K562 (cell line): Measurements from ENCODE around the gene EN1. TPM values are rescaled to one million over a fixed set of nuclear protein-coding genes. Genes with fewer than 3 reads are reported as not detected.

Source experiments
- CBX3 ChIP-seq, 2 experiments: IDR thresholded peaks; 1 replicate in 1 of 2; 2 replicates in 1 of 2; pipeline ENCODE4 v1.6.1; 2012; ENCODE audit warnings: inconsistent platforms in 2 of 2, low read length in 2 of 2, borderline replicate concordance in 1 of 2, control low read depth in 1 of 2
- CTCF ChIP-seq, 3 experiments: IDR thresholded peaks in 2 of 3; conservative IDR thresholded peaks in 1 of 3; 2 replicates each; pipeline ENCODE4 v1.5.1; 2011 to 2012; ENCODE audit warnings: low read length in 3 of 3, mild to moderate bottlenecking in 3 of 3, control low read depth in 2 of 3, improper control_type of control experiment in 1 of 3, inconsistent platforms in 1 of 3, low read depth in 1 of 3, mixed read lengths in 1 of 3, moderate library complexity in 1 of 3; ENCODE audit not compliant: insufficient read depth in 2 of 3
- E2F6 ChIP-seq, 2 experiments: IDR thresholded peaks; 2 replicates each; pipeline ENCODE4 v1.6.1; 2011; ENCODE audit warnings: borderline replicate concordance in 1 of 2, control low read depth in 1 of 2, low read depth in 1 of 2, low read length in 1 of 2, mild to moderate bottlenecking in 1 of 2, mixed read lengths in 1 of 2, moderate library complexity in 1 of 2; ENCODE audit not compliant: insufficient read depth in 1 of 2, insufficient read length in 1 of 2, poor library complexity in 1 of 2, severe bottlenecking in 1 of 2; ENCODE audit errors: extremely low read depth in 1 of 2
- ELF1 ChIP-seq: fragments of 200-800 bp; sonication (Bioruptor generic); IDR thresholded peaks from 2 replicates; pipeline ENCODE4 v1.6.1; 2016; ENCODE audit warnings: missing genetic modification characterization, missing compliant biosample characterization
- FOXA3 ChIP-seq, 2 experiments: fragments of 450-650 bp in 1 of 2; sonication (generic) in 1 of 2; formaldehyde crosslinking; IDR thresholded peaks in 1 of 2; conservative IDR thresholded peaks in 1 of 2; 2 replicates each; pipeline versions ENCODE4 v1.4.0 to v1.8.0; 2020 to 2022; ENCODE audit warnings: mild to moderate bottlenecking in 2 of 2, missing genetic modification reagents in 1 of 2
- HLTF ChIP-seq: fragments of 450-650 bp; IDR thresholded peaks from 2 replicates; pipeline ENCODE4 v1.6.1; 2016
- HNRNPUL1 ChIP-seq: fragments of 200-400 bp; formaldehyde crosslinking; IDR thresholded peaks from 2 replicates; pipeline ENCODE4 v1.6.1; 2017; ENCODE audit warnings: low read length
- KAT8 ChIP-seq: fragments of 450-650 bp; IDR thresholded peaks from 2 replicates; pipeline ENCODE4 v1.6.1; 2016; ENCODE audit warnings: low read depth, mild to moderate bottlenecking
- MXI1 ChIP-seq: IDR thresholded peaks from 2 replicates; pipeline ENCODE4 v1.6.1; 2011; ENCODE audit warnings: low read depth, mild to moderate bottlenecking, improper control_type of control experiment, low read length
- OTX1 ChIP-seq: fragments of 450-650 bp; formaldehyde crosslinking; IDR thresholded peaks from 2 replicates; pipeline ENCODE4 v1.4.0; 2022; ENCODE audit warnings: mild to moderate bottlenecking
- PTBP1 ChIP-seq: fragments of 200-400 bp; formaldehyde crosslinking; IDR thresholded peaks from 2 replicates; pipeline ENCODE4 v1.6.1; 2017; ENCODE audit warnings: low read depth, low read length
- RFX5 ChIP-seq: IDR thresholded peaks from 2 replicates; pipeline ENCODE4 v1.6.1; 2011; ENCODE audit warnings: low read depth, mild to moderate bottlenecking, improper control_type of control experiment, low read length
- RFX7 ChIP-seq: fragments of 250-450 bp; sonication (Bioruptor Pico); IDR thresholded peaks from 2 replicates; pipeline ENCODE4 v1.5.1; 2021; ENCODE audit warnings: mild to moderate bottlenecking
- SRF ChIP-seq, 2 experiments: fragments of 250-450, 450-650 bp in 1 of 2; sonication (Bioruptor Pico) in 1 of 2; sonication (generic) in 1 of 2; formaldehyde crosslinking; IDR thresholded peaks; 2 replicates each; pipeline versions ENCODE4 v1.5.0 to v1.5.1; 2020 to 2022; ENCODE audit warnings: mild to moderate bottlenecking in 1 of 2, missing genetic modification reagents in 1 of 2
- TARDBP ChIP-seq: fragments of 450-650 bp; IDR thresholded peaks from 2 replicates; pipeline ENCODE4 v1.6.1; 2016
- TCF3 ChIP-seq: sonication (generic); formaldehyde crosslinking; IDR thresholded peaks from 2 replicates; pipeline ENCODE4 v1.4.0; 2020; ENCODE audit warnings: mild to moderate bottlenecking, missing genetic modification reagents
- XRCC3 ChIP-seq: fragments of 450-650 bp; IDR thresholded peaks from 2 replicates; pipeline ENCODE4 v1.6.1; 2017; ENCODE audit warnings: mild to moderate bottlenecking, moderate library complexity
- ZNF133 ChIP-seq: fragments of 250-450 bp; sonication (Bioruptor Pico); IDR thresholded peaks from 2 replicates; pipeline ENCODE4 v1.4.0; 2020; ENCODE audit warnings: mild to moderate bottlenecking
- ZNF134 ChIP-seq: fragments of 250-450 bp; sonication (Bioruptor Pico); conservative IDR thresholded peaks from 2 replicates; pipeline ENCODE4 v1.4.0; 2020
- ZNF24 ChIP-seq: fragments of 450-650 bp; IDR thresholded peaks from 2 replicates; pipeline ENCODE4 v1.6.1; 2016
- ZNF592 ChIP-seq: fragments of 450-650 bp; IDR thresholded peaks from 2 replicates; pipeline ENCODE4 v1.6.1; 2017; ENCODE audit warnings: antibody characterized with exemption, mild to moderate bottlenecking
- ZNF717 ChIP-seq: fragments of 250-450 bp; sonication (Bioruptor Pico); IDR thresholded peaks from 2 replicates; pipeline ENCODE4 v1.5.0; 2021
- ZNF76 ChIP-seq: fragments of 250-450 bp; sonication (Bioruptor Pico); IDR thresholded peaks from 2 replicates; pipeline ENCODE4 v1.4.0; 2020; ENCODE audit warnings: mild to moderate bottlenecking, moderate library complexity, borderline replicate concordance
- polyA plus RNA-seq, 8 experiments: library from polyadenylated mRNA; depleted of rRNA in 4 of 8; stranded (reverse) in 5 of 8; unstranded in 3 of 8; fragments of >200 nt; fragmentation: Nextera tagmentation in 2 of 8; fragmentation: Illumina TruSeq in 1 of 8; extraction: Ambion mirVana in 2 of 8; extraction: Trizol in 1 of 8; gene quantifications; 2 replicates each; pipeline versions ENCODE4 v1.2.1 to v1.2.3, GENCODE V29; 2011 to 2014; ENCODE audit warnings: inconsistent platforms in 1 of 8, missing spikeins in 1 of 8
- total RNA-seq, 7 experiments: library from RNA; depleted of rRNA in 6 of 7; stranded (reverse); fragments of >200 nt in 6 of 7; fragmentation: Illumina TruSeq in 2 of 7; extraction: Trizol in 2 of 7; gene quantifications; 2 replicates each; pipeline versions ENCODE4 v1.2.1 to v1.2.3, GENCODE V29; 2011 to 2021; ENCODE audit warnings: low replicate concordance in 1 of 7
- TF ChIP-seq, protein P1 (sequence below): fragments of 450-650 bp; IDR thresholded peaks from 2 replicates; pipeline ENCODE4 v1.6.1; 2016; ENCODE audit warnings: low read depth, mild to moderate bottlenecking, moderate library complexity

Gene EN1
- total and polyA plus RNA-seq, 9 of the 15 experiments (the other 6 are each of a cell fraction or from before 2014, with no cell fraction given): 0.06 to 2.0 (median 0.51) TPM

DNA sequence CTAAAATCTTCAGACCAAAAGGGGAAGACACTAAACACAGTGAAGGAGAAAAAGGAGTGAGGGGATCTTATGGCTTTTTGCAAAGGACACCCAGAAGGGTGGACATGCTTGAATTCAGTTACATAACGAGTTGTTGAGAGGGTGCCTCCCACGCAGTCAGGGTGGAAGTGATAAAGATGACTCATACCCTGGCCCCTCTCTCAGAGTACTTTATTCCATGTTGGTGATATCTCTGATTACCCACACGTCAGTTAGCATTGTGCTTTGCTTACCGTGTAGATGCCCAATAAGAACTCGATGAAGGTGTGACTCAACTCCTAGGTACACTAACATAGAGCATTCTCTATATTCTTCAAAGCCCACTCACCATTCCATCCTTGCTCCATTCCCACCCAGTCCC lies 44.4 kb downstream of the EN1 start (continued):
- no peak for TF ChIP-seq CTCF (IDR thresholded peaks at IDR 0.05 in 2 of 3, conservative IDR thresholded peaks at IDR 0.05 in 1 of 3; ENCODE audit: insufficient read depth in 2 of 3, low read depth in 1 of 3, low read length in 3 of 3)
- no peak for TF ChIP-seq ZNF133
- TF ChIP-seq TCF3: peak; percentile 90
- peak in 1 of 2 experiments; percentile 41; a peak in 1 of 3 replicates for TF ChIP-seq CBX3 (IDR thresholded peaks at IDR 0.05; ENCODE audit: borderline replicate concordance in 1 of 2, low read length in 2 of 2)
- no peak for TF ChIP-seq MXI1
- TF ChIP-seq ZNF592: no peak
- no peak for TF ChIP-seq ZNF134 (CRISPR knock-in tag)
- peak in 1 of 2 experiments; percentile 7 for TF ChIP-seq E2F6 (IDR thresholded peaks at IDR 0.05; ENCODE audit: borderline replicate concordance in 1 of 2, extremely low read depth in 1 of 2, insufficient read depth in 1 of 2, insufficient read length in 1 of 2, low read depth in 1 of 2, low read length in 1 of 2, poor library complexity in 1 of 2, severe bottlenecking in 1 of 2)
- TF ChIP-seq SRF (CRISPR knock-in tag; IDR thresholded peaks at IDR 0.05): no peak
- no peak for TF ChIP-seq ELF1 (tag)
- no peak for TF ChIP-seq PTBP1
- TF ChIP-seq ZNF76: no peak
- TF ChIP-seq RFX5: no peak
- TF ChIP-seq XRCC3: no peak
- no peak for TF ChIP-seq FOXA3 (CRISPR knock-in tag; conservative IDR thresholded peaks at IDR 0.05 in 1 of 2, IDR thresholded peaks at IDR 0.05 in 1 of 2)
- TF ChIP-seq TARDBP: no peak
- no peak for TF ChIP-seq RFX7 (CRISPR knock-in tag)
- no peak for TF ChIP-seq KAT8
- TF ChIP-seq OTX1 (CRISPR knock-in tag): no peak
- TF ChIP-seq HNRNPUL1: no peak
- no peak for TF ChIP-seq ZNF24
- no peak for TF ChIP-seq ZNF717
- TF ChIP-seq, protein P1, sequence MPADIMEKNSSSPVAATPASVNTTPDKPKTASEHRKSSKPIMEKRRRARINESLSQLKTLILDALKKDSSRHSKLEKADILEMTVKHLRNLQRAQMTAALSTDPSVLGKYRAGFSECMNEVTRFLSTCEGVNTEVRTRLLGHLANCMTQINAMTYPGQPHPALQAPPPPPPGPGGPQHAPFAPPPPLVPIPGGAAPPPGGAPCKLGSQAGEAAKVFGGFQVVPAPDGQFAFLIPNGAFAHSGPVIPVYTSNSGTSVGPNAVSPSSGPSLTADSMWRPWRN: peak; percentile 53; the same call in 1 of the 2 replicates
- TF ChIP-seq HLTF: no peak
